Measurements from ENCODE around the gene STX8.
A peak's percentile ranks its signal among the peaks of the same experiment; 100 is the strongest.
"Not testable (repeated sequence)": the region's sequence is repeated elsewhere in the genome, so short reads cannot be mapped to it uniquely, and the experiment has no call there.

Gene STX8

GRCh38 chr17:9568957-9569588 is 6.5 kb downstream of the STX8 start:
- Mint-ChIP-seq H3K4me1 (peaks cover 35% of the 10 kb centered on the region), H3K9me3 (no peaks in the 10 kb centered on the region), H3K4me3 (no peak overlapping the region), H3K27ac (peak overlapping the region in 1 of 2 donors; percentile 86), H3K27me3 (no peaks in the 10 kb centered on the region)
- DNase-seq (no peak), ATAC-seq (no peak)

GRCh38 chr17:9568004-9568403 is 7.6 kb downstream of the STX8 start:
- DNase-seq (no peak), ATAC-seq (no peak)
- no peak overlapping the region for H3K27ac Mint-ChIP-seq
- no peak overlapping the region for H3K4me3 Mint-ChIP-seq
- H3K4me1 Mint-ChIP-seq = peaks cover 28% of the 10 kb centered on the region
- no peaks in the 10 kb centered on the region for H3K27me3 Mint-ChIP-seq
- H3K9me3 Mint-ChIP-seq = no peaks in the 10 kb centered on the region

DNA sequence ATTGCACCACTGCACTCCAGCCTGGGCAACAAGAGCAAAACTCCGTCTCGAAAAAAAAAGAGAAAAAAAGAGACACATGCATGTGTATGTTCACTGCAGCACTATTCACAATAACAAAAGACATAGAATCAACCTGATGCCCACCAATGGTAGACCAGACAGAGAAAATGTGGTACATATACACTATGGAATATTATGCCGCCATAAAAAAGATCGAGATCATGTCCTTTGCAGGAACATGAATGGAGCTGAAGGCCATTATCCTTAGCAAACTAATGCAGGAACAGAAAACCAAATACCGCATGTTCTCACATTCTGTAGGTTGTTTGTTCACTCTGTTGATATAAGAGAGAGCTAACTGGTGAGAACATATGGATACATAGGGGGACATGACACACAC is 8.9 kb downstream of the STX8 start:
- not testable (repeated sequence) for DNase-seq, ATAC-seq, H3K4me3 Mint-ChIP-seq, H3K9me3 Mint-ChIP-seq, H3K27ac Mint-ChIP-seq, H3K27me3 Mint-ChIP-seq
- peaks cover 28% of the 10 kb centered on the region for H3K4me1 Mint-ChIP-seq

- ATAC-seq = no peak
- H3K27ac Mint-ChIP-seq = no peak overlapping the region
- H3K4me1 Mint-ChIP-seq = peaks cover 28% of the 10 kb centered on the region
- DNase-seq = no peak
- peak overlapping the region in 1 of 2 donors; percentile 2 for H3K4me3 Mint-ChIP-seq
- H3K27me3 Mint-ChIP-seq = no peaks in the 10 kb centered on the region
- no peaks in the 10 kb centered on the region for H3K9me3 Mint-ChIP-seq
Measured at GRCh38 chr17:9566067-9566466, 9.6 kb downstream of the STX8 start.

- ATAC-seq (no peak), DNase-seq (no peak)
- Mint-ChIP-seq H3K27me3 (no peaks in the 10 kb centered on the region), H3K4me1 (peaks cover 21% of the 10 kb centered on the region), H3K27ac (no peak overlapping the region), H3K9me3 (no peaks in the 10 kb centered on the region), H3K4me3 (no peak overlapping the region)
Measured at GRCh38 chr17:9564104-9564503, 11.5 kb downstream of the STX8 start.

DNA sequence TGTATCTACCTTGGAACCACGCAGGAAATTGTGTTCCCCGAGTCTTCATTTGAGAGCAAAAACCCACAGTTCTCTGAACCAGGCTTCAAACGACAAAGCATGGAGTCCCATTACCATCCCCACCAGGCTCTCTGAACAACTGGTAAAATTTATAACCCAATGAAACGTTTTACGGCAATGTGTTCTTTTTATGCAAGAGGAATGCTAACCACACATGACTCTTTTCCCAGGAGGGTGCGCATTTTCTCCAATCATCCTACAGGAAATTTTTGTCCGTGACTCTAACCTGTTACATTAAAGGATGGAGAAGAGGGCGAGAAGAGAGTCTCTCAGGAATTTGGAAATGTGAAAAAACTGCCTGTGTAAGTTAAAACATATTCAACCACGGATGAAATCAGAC is 17.8 kb downstream of the STX8 start:
- no peaks in the 10 kb centered on the region for H3K27me3 Mint-ChIP-seq
- ATAC-seq = no peak
- H3K4me3 Mint-ChIP-seq = no peak overlapping the region
- no peaks in the 10 kb centered on the region for H3K9me3 Mint-ChIP-seq
- DNase-seq = no peak
- no peak overlapping the region for H3K27ac Mint-ChIP-seq
- H3K4me1 Mint-ChIP-seq = no peaks in the 10 kb centered on the region

- no peaks in the 10 kb centered on the region for H3K9me3 Mint-ChIP-seq
- DNase-seq (no peak), ATAC-seq (no peak)
- no peak overlapping the region for H3K4me3 Mint-ChIP-seq
- H3K27ac Mint-ChIP-seq = no peak overlapping the region
- no peaks in the 10 kb centered on the region for H3K27me3 Mint-ChIP-seq
- no peaks in the 10 kb centered on the region for H3K4me1 Mint-ChIP-seq
Measured at GRCh38 chr17:9557161-9557755, 18.4 kb downstream of the STX8 start.

GRCh38 chr17:9554715-9555114 is 20.9 kb downstream of the STX8 start:
- peak overlapping the region in 1 of 2 donors; percentile 42 for H3K27ac Mint-ChIP-seq
- not testable (repeated sequence) for ATAC-seq, H3K4me1 Mint-ChIP-seq, H3K9me3 Mint-ChIP-seq, H3K4me3 Mint-ChIP-seq, H3K27me3 Mint-ChIP-seq
- peak; percentile 18 to 52 for DNase-seq

- ATAC-seq = no peak
- DNase-seq = no peak
- Mint-ChIP-seq H3K4me1 (no peaks in the 10 kb centered on the region), H3K27ac (no peak overlapping the region), H3K27me3 (no peaks in the 10 kb centered on the region), H3K9me3 (no peaks in the 10 kb centered on the region), H3K4me3 (no peak overlapping the region)
Measured at GRCh38 chr17:9553596-9553995, 22.0 kb downstream of the STX8 start.

- Mint-ChIP-seq H3K9me3 (no peaks in the 10 kb centered on the region), H3K27me3 (no peaks in the 10 kb centered on the region), H3K4me3 (no peak overlapping the region), H3K4me1 (no peaks in the 10 kb centered on the region), H3K27ac (no peak overlapping the region)
- no peak for DNase-seq
- ATAC-seq = no peak
Measured at GRCh38 chr17:9553181-9553580, 22.4 kb downstream of the STX8 start.

DNA sequence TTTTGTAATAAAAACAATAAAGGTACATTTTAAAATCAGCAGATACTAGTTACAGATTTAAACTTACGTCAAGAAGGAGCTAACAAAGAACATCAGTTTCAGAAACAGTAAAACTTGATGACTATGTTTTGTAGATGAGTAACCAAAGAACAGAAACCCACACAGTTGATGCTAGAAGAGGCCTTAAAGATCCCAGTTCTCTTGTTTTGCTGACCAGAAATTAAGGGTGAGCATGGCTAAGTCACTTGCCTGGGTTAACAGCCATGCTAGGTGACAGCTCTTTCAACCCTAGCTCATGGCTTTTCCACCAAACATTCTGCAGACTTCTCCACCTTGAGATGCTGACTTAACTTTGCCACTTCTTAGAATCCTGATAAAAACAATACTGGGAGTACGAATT is 26.4 kb downstream of the STX8 start:
- no peak for DNase-seq
- H3K4me1 Mint-ChIP-seq = no peaks in the 10 kb centered on the region
- no peak for ATAC-seq
- H3K27ac Mint-ChIP-seq = peak overlapping the region in 1 of 2 donors; percentile 13
- H3K9me3 Mint-ChIP-seq = no peaks in the 10 kb centered on the region
- H3K27me3 Mint-ChIP-seq = no peaks in the 10 kb centered on the region
- no peak overlapping the region for H3K4me3 Mint-ChIP-seq

- Mint-ChIP-seq H3K4me1 (no peaks in the 10 kb centered on the region), H3K27ac (no peak overlapping the region), H3K9me3 (no peaks in the 10 kb centered on the region), H3K27me3 (no peaks in the 10 kb centered on the region), H3K4me3 (no peak overlapping the region)
- ATAC-seq (no peak), DNase-seq (no peak)
Measured at GRCh38 chr17:9544221-9544620, 31.4 kb downstream of the STX8 start.

DNA sequence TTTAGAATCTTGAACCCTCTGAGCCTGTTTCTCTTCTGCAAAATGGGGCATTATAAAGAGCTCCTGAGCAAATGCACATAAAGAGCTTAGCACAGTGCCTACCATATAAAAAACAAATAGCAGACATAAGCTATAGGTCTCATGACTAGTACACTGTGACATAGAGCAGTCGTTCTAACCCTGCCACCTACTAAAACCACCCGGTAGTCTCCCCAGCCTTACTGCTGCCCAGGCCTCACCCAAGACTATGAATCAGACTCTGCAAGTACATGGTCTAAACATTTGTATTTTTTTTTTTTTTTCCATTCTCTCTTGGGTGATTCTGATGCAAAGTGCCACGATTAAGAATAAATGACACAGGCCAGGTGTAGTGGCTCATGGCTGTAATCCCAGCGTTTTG is 33.9 kb downstream of the STX8 start:
- ATAC-seq (no peak), DNase-seq (no peak)
- Mint-ChIP-seq H3K9me3 (no peaks in the 10 kb centered on the region), H3K27me3 (no peaks in the 10 kb centered on the region), H3K4me1 (no peaks in the 10 kb centered on the region), H3K4me3 (no peak overlapping the region), H3K27ac (no peak overlapping the region)

DNA sequence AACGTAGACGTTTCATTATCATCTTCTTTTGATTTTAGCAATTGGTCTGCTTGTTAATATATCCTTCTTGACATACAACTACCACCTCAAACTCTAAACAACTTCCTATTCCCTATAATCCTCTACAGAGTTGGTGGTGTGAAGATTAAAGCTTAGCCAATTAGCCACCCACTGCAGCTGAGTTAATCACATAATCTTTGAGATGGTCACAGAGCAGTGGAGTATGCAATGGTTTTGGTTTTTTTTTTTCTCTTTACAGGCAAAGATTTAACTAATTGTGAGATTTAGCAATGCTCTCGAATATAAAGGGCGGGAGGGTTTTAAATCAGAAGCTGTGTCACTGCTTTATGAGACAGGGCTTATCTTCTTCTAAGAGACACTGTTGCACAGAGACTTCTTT is 37.0 kb downstream of the STX8 start:
- Mint-ChIP-seq H3K4me3 (no peak overlapping the region), H3K27me3 (no peaks in the 10 kb centered on the region), H3K9me3 (no peaks in the 10 kb centered on the region), H3K27ac (no peak overlapping the region), H3K4me1 (no peaks in the 10 kb centered on the region)
- ATAC-seq (no peak), DNase-seq (no peak)

DNA sequence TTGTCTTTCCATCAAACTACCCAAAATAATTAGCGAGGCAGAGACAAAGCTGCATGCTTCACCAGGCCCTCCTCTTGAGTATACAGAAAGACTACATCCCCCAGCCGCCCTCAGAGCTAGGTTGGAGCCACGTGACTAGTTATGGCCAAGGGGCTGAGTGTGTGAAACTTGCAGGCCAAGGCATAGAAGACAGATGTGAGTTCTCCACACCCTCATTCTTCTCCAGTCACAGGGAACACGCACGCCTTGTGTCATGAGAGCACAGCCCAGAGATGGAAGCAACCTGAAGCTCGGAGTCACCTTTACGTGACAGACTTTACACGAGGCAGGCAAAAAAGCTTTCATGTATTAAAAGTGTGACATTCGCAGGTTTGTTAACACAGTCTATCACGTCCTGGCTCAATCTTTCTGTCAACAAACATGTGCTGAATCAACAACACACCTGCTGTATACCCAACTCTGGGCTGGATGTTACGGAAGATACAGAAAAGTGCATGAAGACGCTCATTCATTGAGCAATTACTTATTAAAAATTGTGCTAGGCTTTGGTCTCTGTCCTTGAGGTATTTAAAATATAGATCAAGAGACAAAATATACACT is 38.3 kb downstream of the STX8 start:
- ATAC-seq (no peak), DNase-seq (no peak)
- Mint-ChIP-seq H3K27ac (no peak overlapping the region), H3K4me1 (no peaks in the 10 kb centered on the region), H3K27me3 (no peaks in the 10 kb centered on the region), H3K9me3 (no peaks in the 10 kb centered on the region), H3K4me3 (no peak overlapping the region)

GRCh38 chr17:9536061-9536460 is 39.6 kb downstream of the STX8 start:
- DNase-seq (no peak), ATAC-seq (no peak)
- no peaks in the 10 kb centered on the region for H3K27me3 Mint-ChIP-seq
- no peaks in the 10 kb centered on the region for H3K9me3 Mint-ChIP-seq
- no peak overlapping the region for H3K27ac Mint-ChIP-seq
- H3K4me3 Mint-ChIP-seq = no peak overlapping the region
- no peaks in the 10 kb centered on the region for H3K4me1 Mint-ChIP-seq

DNA sequence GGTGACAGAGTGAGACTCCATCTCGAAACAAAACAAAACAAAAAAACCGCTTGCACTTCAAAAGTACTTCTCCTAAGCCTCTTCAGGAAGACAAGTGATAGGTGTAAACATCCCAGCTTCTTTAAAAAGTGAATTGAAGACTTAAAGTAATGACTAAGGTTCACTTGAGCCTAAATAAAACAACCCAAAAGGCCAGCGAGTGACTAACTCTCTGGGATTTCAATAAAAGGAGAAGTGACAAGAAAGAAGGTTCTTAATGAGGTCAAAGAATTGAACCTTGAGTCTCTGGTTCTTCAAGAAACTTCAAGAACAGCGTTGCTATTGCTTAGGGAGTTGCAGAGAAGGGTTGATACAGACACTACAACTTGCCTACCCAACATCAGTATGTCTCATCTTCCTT is 42.2 kb downstream of the STX8 start:
- Mint-ChIP-seq H3K4me3 (no peak overlapping the region), H3K27me3 (no peaks in the 10 kb centered on the region), H3K4me1 (peaks cover 8% of the 10 kb centered on the region), H3K27ac (no peak overlapping the region), H3K9me3 (no peaks in the 10 kb centered on the region)
- ATAC-seq (no peak), DNase-seq (no peak)
